Retinal pigment epithelial cell (primary cell): ENCODE results near the gene ANKRD52.

ENCODE experiments used
- DNase-seq: peaks from one replicate; pipeline ENCODE4 v3.0.0-alpha.2; 2010; ENCODE audit warnings: low read depth
- H3K4me3 ChIP-seq: 2 replicates; pipeline ENCODE4 v1.5.1; 2011; ENCODE audit warnings: mild to moderate bottlenecking, low read length, control low read depth, moderate library complexity
- CTCF ChIP-seq: conservative IDR thresholded peaks from 2 replicates; pipeline ENCODE4 v1.5.1; 2011; ENCODE audit warnings: low read depth, low read length, control low read depth, inconsistent platforms

The ANKRD52 gene

GRCh38 chr12:56188131-56188777, 69.9 kb downstream of the ANKRD52 start:
- DNase-seq: no peak
- no peak for TF ChIP-seq CTCF
- H3K4me3 ChIP-seq: peak overlapping the region; percentile 85
